GM12878 (cell line): ENCODE measurements around the gene HEATR9. TPM values are rescaled to one million over a fixed set of nuclear protein-coding genes. Genes with fewer than 3 reads are reported as not detected.

ENCODE experiments used
- ATAC-seq: fragments of 200-7000 bp; cut with Tn5 transposase; 3 replicates; pipeline ENCODE4 v1.9.1; 2020; ENCODE audit warnings: mild to moderate bottlenecking, moderate library complexity
- BruUV-seq: library from RNA; stranded (reverse); fragments of 400-500 nt; replicated peaks from 2 replicates; lab custom pipeline; 2021; lab: Mats Ljungman, UMichigan
- CTCF ChIA-PET: fragments of 300-600 bp; sonication (Branson Sonifier 250); formaldehyde crosslinking; extraction: SDS; loops from one replicate; lab custom pipeline; 2021; ENCODE audit warnings: inconsistent platforms; lab: Yijun Ruan, JAX
- POLR2A ChIA-PET: fragments of 350-600 bp; formaldehyde crosslinking; extraction: SDS; loops from one replicate; lab custom pipeline; 2021; ENCODE audit warnings: inconsistent platforms; lab: Charles Lee
- RAD21 ChIA-PET: fragments of 300-600 bp; sonication (Branson Sonifier 250); formaldehyde crosslinking; loops from one replicate; lab custom pipeline; 2023; ENCODE audit warnings: antibody characterized with exemption; ENCODE audit not compliant: unreplicated experiment; lab: Charles Lee
- SMC1A ChIA-PET: fragments of 300-600 bp; sonication (Branson Sonifier 250); formaldehyde crosslinking; loops from one replicate; lab custom pipeline; 2023; ENCODE audit not compliant: unreplicated experiment, uncharacterized antibody; lab: Charles Lee
- DNase-seq: peaks from one replicate; pipeline ENCODE4 v3.0.0-alpha.2; 2011; ENCODE audit warnings: low read depth, low spot score
- FAIRE-seq: peaks from 3 replicates; lab custom pipeline; 2011; peaks lifted over from hg19 to GRCh38; lab: Jason Lieb, UNC
- H2AFZ ChIP-seq: 2 replicates; pipeline ENCODE4 v1.6.0; 2011; ENCODE audit warnings: low read depth, low read length, control low read depth; ENCODE audit not compliant: control insufficient read depth
- H3K27ac ChIP-seq: 2 replicates; pipeline ENCODE4 v1.5.1; 2011; ENCODE audit warnings: control low read depth; ENCODE audit not compliant: control insufficient read depth, insufficient read depth
- H3K27me3 ChIP-seq, 2 experiments: replicated peaks in 1 of 2; 2 replicates each; pipeline versions ENCODE4 v1.6.0 to v1.6.1; 2011; ENCODE audit warnings: low read length in 1 of 2; ENCODE audit not compliant: control insufficient read depth in 2 of 2, insufficient read depth in 2 of 2
- H3K36me3 ChIP-seq, 2 experiments: 2 replicates each; pipeline ENCODE4 v1.5.1; 2011; ENCODE audit warnings: low read length in 1 of 2; ENCODE audit not compliant: control insufficient read depth in 2 of 2, insufficient read depth in 2 of 2
- H3K4me1 ChIP-seq: 2 replicates; pipeline ENCODE4 v1.6.1; 2011; ENCODE audit warnings: mild to moderate bottlenecking, low read length, moderate library complexity, mixed read lengths; ENCODE audit not compliant: control insufficient read depth, insufficient read depth
- H3K4me2 ChIP-seq: 2 replicates; pipeline ENCODE4 v1.6.0; 2011; ENCODE audit warnings: control low read depth; ENCODE audit not compliant: control insufficient read depth, insufficient read depth
- H3K4me3 ChIP-seq: fragments of 200-600 bp; sonication (generic); 2 replicates; pipeline ENCODE4 v1.5.1; 2016
- H3K79me2 ChIP-seq: 2 replicates; pipeline ENCODE4 v1.6.0; 2011; ENCODE audit warnings: low read length; ENCODE audit not compliant: control insufficient read depth, insufficient read depth
- H3K9ac ChIP-seq: 2 replicates; pipeline ENCODE4 v1.8.0; 2011; ENCODE audit warnings: low read length, control low read depth, mixed read lengths; ENCODE audit not compliant: control insufficient read depth, insufficient read depth
- H3K9me3 ChIP-seq: replicated peaks from 3 replicates; pipeline ENCODE4 v1.5.1; 2011; ENCODE audit warnings: mild to moderate bottlenecking, low read length; ENCODE audit not compliant: control insufficient read depth, insufficient read depth
- H4K20me1 ChIP-seq: 2 replicates; pipeline ENCODE4 v1.6.0; 2011; ENCODE audit not compliant: control insufficient read depth, insufficient read depth
- ASH2L ChIP-seq: fragments of 300-600, 200-600 bp; sonication (generic); IDR thresholded peaks from 2 replicates; pipeline ENCODE4 v1.6.1; 2017; ENCODE audit warnings: low read depth, mild to moderate bottlenecking, borderline replicate concordance
- NFYB ChIP-seq: IDR thresholded peaks from 2 replicates; pipeline ENCODE4 v1.6.1; 2011; ENCODE audit warnings: low read depth, mild to moderate bottlenecking, low read length, improper control_type of control experiment, moderate library complexity; ENCODE audit not compliant: insufficient read depth
- RAD51 ChIP-seq: fragments of 450-650 bp; IDR thresholded peaks from 2 replicates; pipeline ENCODE4 v1.6.1; 2016; ENCODE audit warnings: moderate library complexity, mild to moderate bottlenecking, inconsistent platforms
- RCOR1 ChIP-seq: conservative IDR thresholded peaks from 2 replicates; pipeline ENCODE4 v1.6.1; 2012; ENCODE audit warnings: low read depth, low read length, improper control_type of control experiment
- SIN3A ChIP-seq: IDR thresholded peaks from 2 replicates; pipeline ENCODE4 v1.6.1; 2012; ENCODE audit warnings: low read depth, low read length, improper control_type of control experiment
- WGBS: methylation state at CpG from one replicate; pipeline ENCODE4 v1.1.6; 2016; ENCODE audit warnings: low lambda C conversion rate; ENCODE audit not compliant: insufficient replicate concordance, insufficient coverage; ENCODE audit errors: missing lambda C conversion rate; 5-methylcytosine and 5-hydroxymethylcytosine counted together
- in situ Hi-C: fragments of 300-500 bp; cut with MboI; formaldehyde crosslinking; loops from 9 replicates; pipeline ENCODE4 v1.14.3; 2018; ENCODE audit warnings: mixed read lengths
- intact Hi-C: fragments of 100-400 bp; cut with micrococcal nuclease; formaldehyde crosslinking; loops from one replicate; pipeline ENCODE4 v1.14.2; 2022; ENCODE audit not compliant: unreplicated experiment
- polyA plus RNA-seq, 11 experiments: library from polyadenylated mRNA; depleted of rRNA in 4 of 11; unstranded in 6 of 11; stranded (reverse) in 5 of 11; fragments of >200 nt; fragmentation: Nextera tagmentation in 4 of 11; fragmentation: Illumina TruSeq in 1 of 11; extraction: Ambion mirVana in 4 of 11; extraction: Trizol in 1 of 11; gene quantifications; 1 replicate in 1 of 11; 2 replicates in 10 of 11; pipeline versions ENCODE4 v1.2.1 to v1.2.3, GENCODE V29; 2011 to 2016; ENCODE audit warnings: inconsistent platforms in 2 of 11, missing spikeins in 2 of 11, low read depth in 1 of 11
- total RNA-seq, 4 experiments: library from RNA; depleted of rRNA in 3 of 4; stranded (reverse); fragments of >200 nt in 3 of 4; fragmentation: Illumina TruSeq in 1 of 4; extraction: Trizol in 1 of 4; gene quantifications; 2 replicates each; pipeline versions ENCODE4 v1.2.1 to v1.2.3, GENCODE V29; 2013 to 2021
- TF ChIP-seq, protein P1 (sequence below): fragments of 450-650 bp; IDR thresholded peaks from 2 replicates; pipeline ENCODE4 v1.6.1; 2017; ENCODE audit warnings: mild to moderate bottlenecking, moderate library complexity
- TF ChIP-seq, protein P2 (sequence below): fragments of 450-650 bp; IDR thresholded peaks from 2 replicates; pipeline ENCODE4 v1.6.1; 2017; ENCODE audit warnings: mild to moderate bottlenecking

HEATR9 gene
- total and polyA plus RNA-seq, 10 of the 15 experiments (the other 5 are each of a cell fraction or from before 2014, with no cell fraction given), result 0.04 to 0.43 (median 0.13) TPM; not detected in 2

DNA sequence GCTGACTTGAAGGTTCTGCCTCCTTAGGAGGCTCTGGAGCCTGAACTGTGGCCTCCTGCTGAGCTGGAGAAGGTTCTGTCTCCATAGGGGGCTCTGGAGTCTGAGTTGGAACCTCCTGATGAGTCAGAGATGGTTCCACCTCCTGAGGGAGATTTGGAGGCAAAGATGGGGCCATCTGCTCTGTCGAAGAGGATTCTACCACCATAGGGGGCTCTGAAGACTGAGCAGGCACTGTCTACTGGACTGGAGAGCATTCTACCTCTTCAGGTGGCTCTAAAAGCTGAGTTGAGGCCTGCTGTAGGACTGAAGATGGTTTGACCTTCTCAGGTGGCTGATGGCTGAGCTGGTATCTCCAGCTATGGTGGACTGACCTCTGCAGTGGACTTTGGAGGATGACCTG is 45.7 kb upstream of the HEATR9 start:
- Histone ChIP-seq H3K27me3 (no peaks in the 10 kb centered on the region), H2AFZ (no peak overlapping the region), H4K20me1 (no peaks in the 10 kb centered on the region), H3K4me1 (no peaks in the 10 kb centered on the region), H3K4me3 (no peak overlapping the region), H3K9ac (no peak overlapping the region), H3K36me3 (no peaks in the 10 kb centered on the region), H3K9me3 (no peaks in the 10 kb centered on the region), H3K4me2 (no peak overlapping the region), H3K79me2 (no peaks in the 10 kb centered on the region), H3K27ac (no peak overlapping the region)
- ChIA-PET CTCF (interaction anchor here (0.7 to 1.1 kb wide), 2 partner anchors 9 to 13 kb away, joined by 3 to 4 read pairs; no protein-coding TSS in a partner anchor), SMC1A (interaction anchor here (1.1 to 2.1 kb wide), 5 partner anchors 9 to 39 kb away, joined by 3 to 7 read pairs (median 4); no protein-coding TSS in a partner anchor), POLR2A (interaction anchor here (1.0 kb wide), 1 partner anchor 8 kb away, joined by 4 read pairs; no protein-coding TSS in a partner anchor), RAD21 (no interaction called here)
- no peak for DNase-seq
- TF ChIP-seq, protein P1, sequence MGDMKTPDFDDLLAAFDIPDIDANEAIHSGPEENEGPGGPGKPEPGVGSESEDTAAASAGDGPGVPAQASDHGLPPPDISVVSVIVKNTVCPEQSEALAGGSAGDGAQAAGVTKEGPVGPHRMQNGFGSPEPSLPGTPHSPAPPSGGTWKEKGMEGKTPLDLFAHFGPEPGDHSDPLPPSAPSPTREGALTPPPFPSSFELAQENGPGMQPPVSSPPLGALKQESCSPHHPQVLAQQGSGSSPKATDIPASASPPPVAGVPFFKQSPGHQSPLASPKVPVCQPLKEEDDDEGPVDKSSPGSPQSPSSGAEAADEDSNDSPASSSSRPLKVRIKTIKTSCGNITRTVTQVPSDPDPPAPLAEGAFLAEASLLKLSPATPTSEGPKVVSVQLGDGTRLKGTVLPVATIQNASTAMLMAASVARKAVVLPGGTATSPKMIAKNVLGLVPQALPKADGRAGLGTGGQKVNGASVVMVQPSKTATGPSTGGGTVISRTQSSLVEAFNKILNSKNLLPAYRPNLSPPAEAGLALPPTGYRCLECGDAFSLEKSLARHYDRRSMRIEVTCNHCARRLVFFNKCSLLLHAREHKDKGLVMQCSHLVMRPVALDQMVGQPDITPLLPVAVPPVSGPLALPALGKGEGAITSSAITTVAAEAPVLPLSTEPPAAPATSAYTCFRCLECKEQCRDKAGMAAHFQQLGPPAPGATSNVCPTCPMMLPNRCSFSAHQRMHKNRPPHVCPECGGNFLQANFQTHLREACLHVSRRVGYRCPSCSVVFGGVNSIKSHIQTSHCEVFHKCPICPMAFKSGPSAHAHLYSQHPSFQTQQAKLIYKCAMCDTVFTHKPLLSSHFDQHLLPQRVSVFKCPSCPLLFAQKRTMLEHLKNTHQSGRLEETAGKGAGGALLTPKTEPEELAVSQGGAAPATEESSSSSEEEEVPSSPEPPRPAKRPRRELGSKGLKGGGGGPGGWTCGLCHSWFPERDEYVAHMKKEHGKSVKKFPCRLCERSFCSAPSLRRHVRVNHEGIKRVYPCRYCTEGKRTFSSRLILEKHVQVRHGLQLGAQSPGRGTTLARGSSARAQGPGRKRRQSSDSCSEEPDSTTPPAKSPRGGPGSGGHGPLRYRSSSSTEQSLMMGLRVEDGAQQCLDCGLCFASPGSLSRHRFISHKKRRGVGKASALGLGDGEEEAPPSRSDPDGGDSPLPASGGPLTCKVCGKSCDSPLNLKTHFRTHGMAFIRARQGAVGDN, result no peak
- TF ChIP-seq RAD51 (no peak), NFYB (no peak), ASH2L (no peak), SIN3A (no peak), RCOR1 (no peak)
- TF ChIP-seq, protein P2, sequence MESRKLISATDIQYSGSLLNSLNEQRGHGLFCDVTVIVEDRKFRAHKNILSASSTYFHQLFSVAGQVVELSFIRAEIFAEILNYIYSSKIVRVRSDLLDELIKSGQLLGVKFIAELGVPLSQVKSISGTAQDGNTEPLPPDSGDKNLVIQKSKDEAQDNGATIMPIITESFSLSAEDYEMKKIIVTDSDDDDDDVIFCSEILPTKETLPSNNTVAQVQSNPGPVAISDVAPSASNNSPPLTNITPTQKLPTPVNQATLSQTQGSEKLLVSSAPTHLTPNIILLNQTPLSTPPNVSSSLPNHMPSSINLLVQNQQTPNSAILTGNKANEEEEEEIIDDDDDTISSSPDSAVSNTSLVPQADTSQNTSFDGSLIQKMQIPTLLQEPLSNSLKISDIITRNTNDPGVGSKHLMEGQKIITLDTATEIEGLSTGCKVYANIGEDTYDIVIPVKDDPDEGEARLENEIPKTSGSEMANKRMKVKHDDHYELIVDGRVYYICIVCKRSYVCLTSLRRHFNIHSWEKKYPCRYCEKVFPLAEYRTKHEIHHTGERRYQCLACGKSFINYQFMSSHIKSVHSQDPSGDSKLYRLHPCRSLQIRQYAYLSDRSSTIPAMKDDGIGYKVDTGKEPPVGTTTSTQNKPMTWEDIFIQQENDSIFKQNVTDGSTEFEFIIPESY, result no peak
- no peak for FAIRE-seq
- in situ Hi-C loops, result no loop called here
- BruUV-seq, result no TSS peak
- 36% methylated on average over 1 of the region's 1 CpG for WGBS
- ATAC-seq, result no peak
- intact Hi-C loops, result no loop called here
